GM03348 (cell line): ENCODE measurements around the gene SMC1B.

ENCODE experiments used
- DNase-seq: peaks from one replicate; pipeline ENCODE4 v3.0.0; 2012; ENCODE audit warnings: low spot score

Gene SMC1B

DNA sequence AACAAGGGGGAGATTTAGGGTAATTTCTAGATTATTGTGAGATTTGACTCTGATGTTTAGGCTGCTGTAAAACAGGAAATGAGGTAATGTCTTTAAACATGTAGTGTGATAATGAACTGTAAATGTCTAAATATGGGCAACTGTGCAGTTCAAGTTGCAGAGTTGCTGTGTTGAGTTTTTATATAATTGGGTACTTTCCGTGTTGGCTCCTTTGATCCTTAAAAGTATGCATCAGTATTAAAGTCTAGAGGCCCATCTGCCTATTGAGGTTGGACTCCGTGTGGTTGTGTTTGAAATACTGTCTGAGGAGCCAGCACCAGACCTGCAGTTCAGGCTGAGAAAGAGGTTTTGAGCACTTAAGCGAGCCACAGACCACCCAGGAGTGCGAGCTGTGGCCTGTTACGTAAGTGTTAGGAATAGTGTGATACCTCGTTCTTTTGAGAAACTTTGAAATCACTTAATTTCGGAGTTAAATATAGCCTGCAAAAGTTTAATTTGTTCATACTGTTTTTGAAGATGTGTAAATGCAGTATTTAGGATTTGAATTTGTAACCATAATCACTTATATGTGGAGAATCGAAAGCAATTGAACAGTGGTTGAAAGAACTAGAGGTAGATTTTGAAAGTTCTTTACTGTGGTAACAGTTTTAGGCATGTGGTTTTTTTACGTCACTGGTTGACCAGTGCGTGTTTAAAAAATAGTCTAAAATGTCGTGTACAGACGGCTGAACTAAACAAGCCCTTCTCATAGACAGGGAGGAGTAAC is 94.7 kb downstream of the SMC1B start:
- peak; percentile 40 for DNase-seq

DNA sequence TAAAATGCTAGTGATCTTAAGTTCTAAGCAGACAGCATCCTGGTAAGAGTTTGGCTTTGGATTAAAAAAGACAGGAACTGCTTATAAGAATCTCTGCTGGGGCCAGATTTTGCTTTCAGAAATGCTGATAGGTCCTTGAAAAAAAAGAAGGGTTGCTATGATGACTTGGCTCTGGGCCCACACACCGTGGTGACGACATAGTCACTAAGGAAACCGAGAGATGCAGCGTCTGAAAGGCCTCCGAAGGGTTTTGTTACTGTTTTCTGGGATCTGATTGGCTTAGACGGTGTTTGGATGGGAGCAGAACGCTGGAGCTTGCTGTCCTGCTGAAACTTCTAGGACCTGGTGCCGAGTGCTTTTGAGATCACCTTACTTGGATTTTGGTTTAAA is 95.2 kb downstream of the SMC1B start:
- DNase-seq = peak; percentile 84

- DNase-seq = no peak
These were observed 95.7 kb downstream of the SMC1B start for GRCh38 chr22:45317551-45318167.

- DNase-seq = no peak
These were observed 96.4 kb downstream of the SMC1B start for GRCh38 chr22:45316796-45317526.

DNA sequence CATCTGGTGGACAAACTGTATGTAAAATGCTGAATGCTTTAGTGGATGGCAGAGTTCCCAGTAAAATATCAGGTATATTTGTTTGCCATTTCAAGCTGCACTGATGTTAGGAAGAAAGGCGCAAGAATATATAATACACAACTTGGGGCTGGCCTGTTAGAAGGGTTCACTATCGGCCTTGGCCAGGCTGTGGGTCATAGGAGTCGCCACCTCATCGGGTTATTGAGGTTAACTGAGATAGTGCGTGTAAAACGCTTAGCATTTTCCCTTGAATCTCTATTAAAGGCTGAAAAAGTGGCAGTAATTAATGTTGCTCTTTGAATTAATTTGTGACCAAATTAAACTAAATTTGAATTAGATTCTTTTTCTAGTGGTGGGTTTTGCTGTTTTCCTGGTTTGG is 98.6 kb downstream of the SMC1B start:
- no peak for DNase-seq

- DNase-seq = no peak
These were observed 99.2 kb downstream of the SMC1B start for GRCh38 chr22:45314054-45314721.

DNA sequence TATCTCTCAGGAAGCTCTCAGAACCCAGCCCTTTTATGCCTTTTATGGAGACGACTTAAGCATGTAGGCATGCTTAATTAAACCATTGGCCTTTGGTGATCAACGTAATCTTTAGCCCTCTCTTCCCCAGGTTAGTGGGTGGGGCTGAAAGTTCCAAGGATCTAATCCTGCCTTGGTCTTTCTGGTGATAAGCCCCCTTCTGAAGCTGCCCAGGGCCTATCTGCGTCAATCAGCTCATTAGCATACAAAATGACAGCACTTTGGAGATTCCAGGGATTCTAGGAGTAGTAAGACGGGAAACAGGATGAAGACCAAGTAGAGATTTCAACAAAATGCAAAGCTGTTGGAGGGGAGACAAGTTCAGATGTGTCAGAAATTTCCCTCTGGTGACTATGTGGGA is 100.5 kb downstream of the SMC1B start:
- no peak for DNase-seq

DNA sequence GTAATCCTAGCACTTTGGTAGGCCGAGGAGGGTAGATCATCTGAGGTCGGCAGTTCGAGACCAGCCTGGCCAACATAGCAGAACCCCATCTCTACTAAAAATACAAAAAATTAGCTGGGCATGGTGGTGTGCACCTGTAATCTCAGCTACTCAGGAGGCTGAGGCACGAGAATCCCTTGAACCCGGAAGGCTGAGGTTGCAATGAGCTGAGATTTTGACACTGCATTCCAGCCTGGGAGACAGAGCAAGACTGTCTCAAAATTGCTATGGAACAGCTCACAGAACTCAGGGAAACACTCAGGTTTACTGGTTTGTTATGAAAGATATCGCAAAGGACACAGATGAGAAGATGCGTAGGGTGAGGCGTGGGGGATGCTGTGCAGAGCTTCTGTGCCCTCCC is 101.0 kb downstream of the SMC1B start:
- no peak for DNase-seq

- DNase-seq = no peak
These were observed 102.3 kb downstream of the SMC1B start for GRCh38 chr22:45310977-45311531.

GRCh38 chr22:45310331-45310976 is 102.9 kb downstream of the SMC1B start:
- no peak for DNase-seq

GRCh38 chr22:45309422-45310227 is 103.8 kb downstream of the SMC1B start, which contains the start of gene FAM118A:
TSS of gene FAM118A (plus strand) at chr22:45309934. CDS start at chr22:45322380, 12,446 bp downstream.
- DNase-seq = peak; percentile 99

GRCh38 chr22:45308957-45309421 is 104.4 kb downstream of the SMC1B start:
- no peak for DNase-seq

GRCh38 chr22:45308391-45308956 is 104.9 kb downstream of the SMC1B start:
- DNase-seq = no peak

- DNase-seq = no peak
These were observed 107.3 kb downstream of the SMC1B start for GRCh38 chr22:45306139-45306538.

GRCh38 chr22:45305456-45306075 is 107.8 kb downstream of the SMC1B start:
- no peak for DNase-seq

DNA sequence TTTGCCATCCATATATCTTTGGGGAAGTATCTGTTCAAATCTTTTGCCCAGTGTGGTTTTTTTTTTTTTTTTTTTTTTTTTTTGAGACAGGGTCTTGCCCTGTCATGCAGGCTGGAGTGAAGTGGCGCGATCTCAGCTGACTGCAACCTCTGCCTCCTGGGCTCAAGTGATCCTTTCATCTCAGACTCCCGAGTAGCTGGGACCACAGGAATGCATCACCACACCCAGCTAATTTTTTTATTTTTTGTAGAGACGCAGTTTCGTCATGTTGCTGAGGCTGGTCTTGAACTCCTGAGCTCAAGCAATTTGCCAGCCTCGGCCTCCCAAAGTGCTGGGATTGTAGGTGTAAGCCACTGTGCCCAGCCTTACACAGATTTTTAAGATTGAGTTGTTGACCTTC is 108.4 kb downstream of the SMC1B start:
- DNase-seq = no peak

GRCh38 chr22:45303181-45303580 is 110.2 kb downstream of the SMC1B start:
- DNase-seq = no peak

DNA sequence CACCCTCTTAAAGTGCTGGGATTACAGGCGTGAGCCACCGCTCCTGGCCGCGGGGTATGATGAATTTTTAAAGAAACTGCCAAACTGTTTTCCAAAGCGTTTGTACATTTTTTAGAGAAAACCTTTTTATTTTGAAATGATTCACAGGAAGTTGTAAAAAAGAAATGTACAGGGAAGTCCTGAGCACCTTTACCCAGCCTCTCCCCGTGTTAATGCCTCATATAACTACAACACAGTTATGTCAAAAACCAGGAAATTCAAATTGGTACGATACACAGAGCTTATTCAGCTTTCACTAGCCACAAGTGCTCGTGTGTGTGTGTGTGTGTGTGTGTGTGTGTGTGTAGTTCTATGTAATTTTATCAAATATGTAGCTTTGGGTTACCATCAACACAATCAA is 110.6 kb downstream of the SMC1B start:
- DNase-seq = no peak

GRCh38 chr22:45298934-45299505 is 114.4 kb downstream of the SMC1B start:
- DNase-seq = no peak
